ENCODE measurements around the gene GHSR.

Gene GHSR

DNA sequence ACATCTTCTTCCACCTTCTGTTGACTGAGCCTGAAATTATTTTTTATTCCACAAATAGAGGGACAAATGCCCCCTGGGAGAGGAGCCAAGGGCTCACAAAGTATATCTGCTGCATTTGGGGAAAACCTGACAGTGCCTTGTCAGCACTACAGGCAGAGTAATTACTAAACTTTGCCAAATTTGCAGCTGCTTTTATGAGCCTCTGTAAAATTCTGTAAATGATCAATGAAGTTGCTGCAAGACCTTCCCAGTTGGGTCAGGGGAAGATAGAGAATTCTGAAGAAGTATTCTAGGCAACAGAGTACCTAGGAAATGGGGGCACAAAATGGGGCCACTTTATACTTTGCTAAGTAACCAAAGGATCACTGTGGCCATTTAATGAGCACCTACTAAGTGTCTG, 10.5 kb downstream of the GHSR start:
- DNase-seq: no peak

DNA sequence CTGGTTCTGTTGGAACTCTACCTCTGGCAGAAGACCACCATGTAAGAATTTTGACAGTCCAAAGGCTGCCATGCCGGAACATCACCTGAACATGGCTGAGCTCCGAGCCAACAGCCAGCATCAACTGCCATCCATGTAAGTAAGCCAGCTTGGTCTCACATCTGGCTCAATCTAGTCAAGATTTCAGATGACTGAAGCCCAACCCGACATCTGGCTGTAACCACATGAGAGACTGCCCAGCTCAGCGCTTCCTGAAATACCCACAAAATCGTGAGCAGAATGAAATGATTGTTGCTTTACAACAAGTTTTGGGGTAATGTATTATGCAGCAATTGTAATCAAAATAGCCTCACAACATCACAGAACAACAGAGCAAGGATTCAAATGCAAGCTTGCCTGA, 32.9 kb downstream of the GHSR start:
- DNase-seq: no peak

DNA sequence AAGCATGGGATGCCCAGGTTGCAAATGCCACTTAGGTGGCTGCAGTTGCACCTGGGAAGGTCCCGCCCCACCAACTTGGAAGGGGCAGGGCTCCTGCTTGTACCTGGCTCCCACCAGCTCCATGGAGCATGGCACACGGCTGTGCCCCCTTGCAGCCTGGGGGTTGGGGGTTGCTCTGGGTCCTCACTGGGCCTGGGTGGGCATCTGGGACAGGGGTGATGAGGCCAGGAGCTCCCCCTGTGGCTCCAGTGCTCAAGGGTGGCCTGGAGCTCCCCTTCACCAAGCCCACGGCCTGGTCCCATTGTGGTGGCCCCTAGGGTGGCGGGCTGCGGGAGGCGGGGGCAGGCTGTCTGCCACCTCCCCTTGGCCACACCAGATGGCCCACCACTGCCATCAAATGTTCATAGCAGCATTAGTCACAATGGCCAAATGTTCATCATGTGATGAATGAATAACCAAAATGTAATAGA, 36.7 kb downstream of the GHSR start:
- DNase-seq: no peak

DNA sequence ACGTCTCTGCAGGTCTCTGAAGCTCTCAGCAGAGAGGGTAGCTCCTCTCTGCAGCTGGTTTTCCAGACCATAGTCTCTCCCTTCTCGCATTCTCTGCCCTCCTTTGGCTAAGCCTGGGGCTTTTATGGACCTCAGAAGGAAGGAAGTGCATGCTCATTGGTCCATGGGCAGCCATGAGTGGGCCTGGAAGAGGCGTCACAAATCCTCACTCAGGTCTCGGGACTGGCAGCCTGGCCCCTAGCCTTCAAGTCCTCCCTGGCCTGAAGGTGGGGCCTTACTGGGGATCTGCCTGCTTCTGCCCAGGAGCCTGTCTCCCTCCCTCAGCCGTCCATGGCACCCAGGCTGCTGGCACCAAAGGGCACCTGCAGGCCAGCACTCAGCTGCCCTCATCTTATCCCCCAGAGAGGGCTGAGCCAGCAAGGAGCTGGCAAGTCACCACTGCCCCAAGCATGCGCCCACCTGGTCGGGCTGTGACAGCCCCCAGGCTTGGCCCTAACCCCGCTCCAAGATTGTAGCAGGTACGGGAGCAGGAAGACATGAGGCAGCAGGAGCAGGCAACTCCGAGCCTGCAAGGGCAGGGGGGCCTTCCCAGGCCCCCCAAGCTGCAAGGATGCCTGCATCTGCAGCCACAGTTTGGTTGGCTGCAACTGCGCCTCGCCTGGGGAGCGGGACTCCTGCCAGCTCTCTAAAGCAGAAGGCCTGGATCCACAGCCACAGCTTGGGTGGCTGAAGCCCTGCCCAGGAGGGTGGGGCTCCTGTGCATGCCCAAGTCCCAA, 37.4 kb downstream of the GHSR start:
- no peak for DNase-seq

DNA sequence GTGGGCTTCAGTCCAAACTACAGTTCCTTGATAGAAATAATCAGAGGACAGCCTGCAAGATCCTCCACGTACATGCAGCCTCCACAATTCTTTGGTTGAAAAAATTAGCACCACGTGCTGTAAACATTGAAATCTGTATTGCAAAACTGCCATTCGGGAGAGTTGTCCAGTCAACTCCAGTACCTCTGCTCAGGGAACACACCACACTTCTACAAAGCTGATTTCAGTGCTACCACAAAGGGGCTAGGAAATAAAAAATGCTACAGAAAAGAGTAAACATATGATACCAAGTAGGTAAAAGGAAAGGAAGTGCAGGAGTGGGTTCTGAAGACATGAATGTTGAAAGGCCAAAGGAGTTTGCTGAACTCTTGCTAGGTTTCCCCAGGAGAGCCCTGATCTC, 40.4 kb downstream of the GHSR start:
- no peak for DNase-seq

DNA sequence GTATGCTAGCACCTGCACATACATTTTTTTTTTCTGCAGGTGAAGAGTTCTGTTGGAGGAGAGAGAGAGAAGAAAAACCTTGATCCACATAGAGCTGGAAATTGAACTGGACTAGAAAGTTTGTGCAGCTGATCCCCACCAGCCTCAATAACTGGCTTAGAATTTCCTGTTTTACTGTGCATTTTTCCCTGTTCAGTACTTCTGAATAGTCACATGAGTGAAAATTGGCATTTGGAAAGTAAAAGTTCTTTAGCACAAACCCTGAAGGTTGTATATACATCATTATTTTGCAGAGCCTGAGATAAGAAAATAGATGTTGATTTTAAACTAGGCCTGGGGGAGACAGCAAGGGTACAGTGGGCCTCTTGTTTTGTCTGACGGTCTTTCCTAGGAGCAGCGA, 42.3 kb downstream of the GHSR start:
- no peak for DNase-seq

DNA sequence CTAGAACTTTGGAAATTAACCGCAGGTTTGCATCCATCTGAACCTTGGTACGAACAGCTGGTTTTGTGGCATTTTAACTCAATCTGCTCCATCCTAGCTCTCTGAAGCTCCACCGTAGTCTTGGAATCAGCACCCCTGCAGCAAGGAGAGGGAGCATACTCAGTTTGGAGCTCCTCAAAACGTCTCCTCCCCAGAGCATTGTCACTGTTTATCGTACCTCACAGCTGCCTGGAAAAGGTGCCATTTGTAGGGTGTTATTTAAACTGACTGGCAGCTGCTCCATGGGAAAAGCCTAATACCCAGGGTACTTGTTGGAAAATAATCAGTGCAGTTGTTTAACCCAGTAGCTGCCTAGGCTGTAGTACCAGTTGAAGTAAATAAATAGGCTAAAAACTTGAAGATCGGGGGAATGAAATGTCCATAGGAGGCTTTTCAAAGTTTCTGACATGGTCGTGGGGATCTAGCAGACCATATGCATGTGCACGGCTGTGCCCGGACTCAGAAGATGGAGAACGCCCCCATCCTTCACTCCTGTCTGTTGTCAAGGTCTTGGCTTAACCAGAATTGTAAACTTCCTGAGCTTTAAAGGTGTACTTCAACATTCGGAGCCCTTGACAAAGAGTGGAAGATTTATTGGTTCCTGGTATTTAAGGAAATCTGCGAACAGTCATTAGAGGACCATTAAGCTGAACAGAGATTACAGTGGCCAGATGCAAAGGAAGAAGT, 43.9 kb downstream of the GHSR start:
- DNase-seq: no peak

DNA sequence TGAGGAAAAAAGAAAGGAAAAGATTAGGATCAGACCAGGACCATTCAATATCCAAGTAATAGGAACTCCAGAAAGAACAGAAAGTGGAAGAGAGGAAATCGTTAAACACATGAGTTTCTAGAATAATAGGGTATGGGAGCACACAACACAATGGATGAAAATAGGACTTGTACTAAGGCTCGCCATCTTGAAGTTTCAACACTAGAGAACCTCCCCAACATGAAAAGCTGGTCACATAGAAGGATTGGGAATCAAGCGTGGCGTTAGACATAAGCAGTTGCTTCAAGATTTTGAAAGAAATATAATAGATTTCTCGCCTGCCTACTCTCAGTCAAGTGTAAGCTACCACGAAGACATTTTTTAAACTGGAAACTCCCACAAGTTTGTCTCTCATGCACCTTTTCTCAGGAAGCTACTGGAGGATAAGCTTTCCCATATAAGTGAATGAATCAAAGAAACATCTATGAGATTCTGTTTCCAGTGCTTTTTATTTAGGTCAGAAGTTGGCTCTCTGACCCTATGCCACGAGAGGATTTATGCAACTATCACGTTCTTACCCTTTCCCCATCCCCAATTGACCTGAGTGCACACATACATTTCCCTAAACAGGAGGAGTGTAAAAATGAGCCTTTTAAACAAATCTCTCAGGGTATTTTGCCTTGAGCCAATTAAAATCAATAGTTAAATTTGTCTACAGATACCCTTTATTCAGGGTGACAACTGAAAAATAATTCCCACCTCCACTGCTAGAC, 45.2 kb downstream of the GHSR start:
- no peak for DNase-seq

DNA sequence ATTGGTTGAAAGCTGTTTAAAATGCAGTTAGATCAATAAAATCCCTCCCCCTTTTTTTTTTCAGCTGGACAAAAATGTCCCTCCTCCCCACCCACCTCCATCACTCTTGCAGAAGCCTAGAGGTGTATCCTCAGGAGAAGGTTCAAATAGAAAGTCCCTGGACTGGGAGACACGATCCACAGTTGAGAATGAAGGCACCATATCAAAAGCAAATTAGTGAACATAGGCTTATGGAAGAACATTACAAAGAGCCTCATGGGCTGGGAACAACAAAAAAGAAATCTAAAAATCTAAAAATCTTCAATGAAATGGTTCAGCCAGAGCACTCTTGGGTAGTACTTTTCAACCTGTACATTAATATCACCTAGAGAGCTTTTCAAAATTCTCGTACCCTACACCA, 46.2 kb downstream of the GHSR start:
- DNase-seq: no peak

DNA sequence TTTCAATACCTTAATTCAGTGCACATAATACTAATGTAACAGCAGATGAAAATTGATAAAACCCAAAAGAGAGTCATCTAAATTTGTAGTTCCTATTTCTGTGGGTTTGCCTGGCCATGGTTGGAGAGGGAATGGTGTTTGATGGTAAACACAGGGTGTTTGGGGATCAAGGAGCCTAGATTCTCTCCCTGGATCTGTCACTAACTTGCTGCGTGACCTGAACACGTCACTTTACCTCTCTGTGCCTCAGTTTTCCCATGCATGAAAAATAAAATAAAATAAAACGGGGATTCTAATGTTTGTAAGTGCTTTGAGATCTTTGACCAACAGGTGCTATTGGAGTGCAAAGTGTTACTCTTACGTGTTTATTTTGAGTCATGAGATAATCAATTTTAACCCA, 49.8 kb downstream of the GHSR start:
- no peak for DNase-seq

DNA sequence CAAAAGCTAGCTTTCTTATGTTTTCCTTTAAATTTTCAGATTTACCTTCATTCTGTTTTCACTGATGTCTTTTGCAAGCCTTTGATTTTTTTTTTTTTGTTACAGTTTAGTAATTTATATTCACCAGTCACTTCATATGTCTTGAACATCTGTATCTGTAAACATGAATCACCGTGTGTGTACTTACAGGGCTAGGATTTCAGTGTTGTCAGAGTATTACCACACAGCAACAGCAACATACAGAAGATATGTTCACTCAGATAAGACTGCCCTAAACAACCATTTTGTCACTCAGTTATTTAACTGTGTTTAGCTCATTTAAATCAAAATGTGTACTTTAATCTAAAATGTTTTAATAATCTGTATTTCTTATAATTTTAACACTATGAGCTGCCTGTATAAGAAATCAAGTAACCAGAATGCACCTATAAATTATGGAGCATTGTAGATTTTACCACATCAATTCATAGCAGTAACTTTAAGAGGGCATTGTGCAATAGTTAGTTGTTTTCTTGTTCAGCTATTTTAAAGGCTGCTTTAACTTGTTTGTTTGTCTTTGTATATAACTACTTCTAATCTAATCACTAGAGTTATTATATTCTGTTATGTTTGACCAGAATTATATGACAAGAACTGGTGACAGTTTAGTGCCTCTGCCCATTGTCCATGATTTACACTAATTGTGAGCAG, 50.4 kb downstream of the GHSR start:
- no peak for DNase-seq

DNA sequence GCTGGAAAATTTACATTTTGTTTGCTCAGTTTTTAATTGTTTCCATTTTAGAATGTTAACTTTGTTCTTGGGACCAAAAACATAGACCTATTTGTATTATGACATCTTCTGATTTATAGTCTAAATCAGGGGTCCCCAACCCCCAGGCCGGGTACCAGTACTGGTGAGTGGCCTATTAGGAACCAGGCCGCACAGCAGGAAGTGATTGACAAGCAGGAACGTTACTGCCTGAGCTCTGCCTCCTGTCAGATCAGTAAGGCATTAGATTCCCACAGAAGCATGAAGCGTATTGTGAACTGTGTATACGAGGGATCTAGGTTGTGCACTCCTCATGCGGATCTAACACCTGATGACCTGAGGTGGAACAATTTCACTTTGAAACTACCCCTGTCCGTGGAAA, 51.9 kb downstream of the GHSR start:
- DNase-seq: no peak

DNA sequence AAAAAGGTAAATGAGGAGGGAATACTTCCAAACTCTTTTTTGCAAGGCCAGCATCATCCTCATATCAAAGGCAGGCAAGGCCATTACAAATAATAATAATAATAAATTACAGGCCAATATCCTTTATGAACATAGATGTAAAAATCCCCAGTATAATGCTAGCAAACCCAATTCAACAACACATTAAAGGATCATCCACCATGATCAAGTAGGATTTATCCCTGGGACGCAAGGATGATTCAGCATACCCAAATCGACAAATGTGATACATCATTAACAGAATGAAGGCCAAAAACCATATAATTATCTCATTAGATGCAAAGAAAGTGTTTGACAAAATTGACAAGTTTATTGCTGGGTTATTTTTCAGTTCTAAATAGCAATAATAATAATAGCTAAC, 53.6 kb downstream of the GHSR start:
- DNase-seq: no peak
